Type B pancreatic cell (in vitro differentiated cells): ENCODE results near the gene PARVB. TPM values are rescaled to one million over a fixed set of nuclear protein-coding genes. Genes with fewer than 3 reads are reported as not detected.

Source experiments
- DNase-seq: peaks from one replicate; pipeline ENCODE4 v3.0.0; 2021; ENCODE audit warnings: mixed read lengths; ENCODE audit not compliant: unreplicated experiment; ENCODE audit errors: extremely low spot score
- H3K27ac Mint-ChIP-seq: 2 replicates; pipeline ENCODE4 v1.8.0; 2021; ENCODE audit warnings: mild to moderate bottlenecking, mixed read lengths
- H3K27me3 Mint-ChIP-seq: 2 replicates; pipeline ENCODE4 v1.8.0; 2021; ENCODE audit warnings: mixed read lengths
- H3K36me3 Mint-ChIP-seq: 2 replicates; pipeline ENCODE4 v1.8.0; 2021; ENCODE audit warnings: mixed read lengths
- H3K4me1 Mint-ChIP-seq: one replicate; pipeline ENCODE4 v1.8.0; 2021; ENCODE audit warnings: mixed read lengths; ENCODE audit not compliant: unreplicated experiment
- H3K4me3 Mint-ChIP-seq: 2 replicates; pipeline ENCODE4 v1.8.0; 2021; ENCODE audit warnings: mild to moderate bottlenecking, mixed read lengths
- H3K9me3 Mint-ChIP-seq: 2 replicates; pipeline ENCODE4 v1.8.0; 2021; ENCODE audit warnings: mixed read lengths
- total RNA-seq: library from RNA; stranded (reverse); gene quantifications from 2 replicates; pipeline ENCODE4 v1.2.1, GENCODE V29; 2021; ENCODE audit warnings: low replicate concordance
- TF ChIP-seq, protein P1 (sequence below): fragments of 200-600 bp; sonication (generic); conservative IDR thresholded peaks from 2 replicates; pipeline ENCODE4 v1.5.0; 2021; ENCODE audit warnings: antibody characterized with exemption, mild to moderate bottlenecking

PARVB gene
- total RNA-seq, 1 donor from 2014 or later, result 15.9 TPM

DNA sequence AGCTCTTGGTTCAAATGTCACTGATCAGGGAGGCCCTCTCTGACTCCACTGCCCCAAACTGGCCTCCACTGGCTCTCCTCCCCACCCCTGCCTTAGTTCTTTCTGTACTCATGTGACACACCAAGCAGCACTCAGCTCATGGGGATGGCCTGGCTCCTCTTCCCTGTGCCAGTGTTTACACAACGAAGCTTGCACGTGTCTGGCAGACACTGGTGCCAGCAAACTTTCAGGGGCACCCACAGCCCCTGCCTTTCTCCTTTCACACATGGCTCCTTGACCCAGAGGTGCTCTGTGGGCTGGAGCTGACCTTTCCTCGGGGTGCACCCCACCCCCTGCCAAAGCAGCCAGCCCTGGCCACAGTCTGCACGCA is 119.0 kb downstream of the PARVB start:
- TF ChIP-seq, protein P1, sequence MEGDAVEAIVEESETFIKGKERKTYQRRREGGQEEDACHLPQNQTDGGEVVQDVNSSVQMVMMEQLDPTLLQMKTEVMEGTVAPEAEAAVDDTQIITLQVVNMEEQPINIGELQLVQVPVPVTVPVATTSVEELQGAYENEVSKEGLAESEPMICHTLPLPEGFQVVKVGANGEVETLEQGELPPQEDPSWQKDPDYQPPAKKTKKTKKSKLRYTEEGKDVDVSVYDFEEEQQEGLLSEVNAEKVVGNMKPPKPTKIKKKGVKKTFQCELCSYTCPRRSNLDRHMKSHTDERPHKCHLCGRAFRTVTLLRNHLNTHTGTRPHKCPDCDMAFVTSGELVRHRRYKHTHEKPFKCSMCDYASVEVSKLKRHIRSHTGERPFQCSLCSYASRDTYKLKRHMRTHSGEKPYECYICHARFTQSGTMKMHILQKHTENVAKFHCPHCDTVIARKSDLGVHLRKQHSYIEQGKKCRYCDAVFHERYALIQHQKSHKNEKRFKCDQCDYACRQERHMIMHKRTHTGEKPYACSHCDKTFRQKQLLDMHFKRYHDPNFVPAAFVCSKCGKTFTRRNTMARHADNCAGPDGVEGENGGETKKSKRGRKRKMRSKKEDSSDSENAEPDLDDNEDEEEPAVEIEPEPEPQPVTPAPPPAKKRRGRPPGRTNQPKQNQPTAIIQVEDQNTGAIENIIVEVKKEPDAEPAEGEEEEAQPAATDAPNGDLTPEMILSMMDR, result no peak
- Mint-ChIP-seq H3K27ac (peak overlapping the region; percentile 46), H3K4me1 (peaks cover 32% of the 10 kb centered on the region), H3K4me3 (no peak overlapping the region), H3K36me3 (no peaks in the 10 kb centered on the region), H3K27me3 (peaks cover 13% of the 10 kb centered on the region), H3K9me3 (no peaks in the 10 kb centered on the region)
- no peak for DNase-seq

GRCh38 chr22:44143579-44143978 is 119.5 kb downstream of the PARVB start:
- peaks cover 37% of the 10 kb centered on the region for H3K4me1 Mint-ChIP-seq
- TF ChIP-seq, protein P1, result no peak
- no peak overlapping the region for H3K27ac Mint-ChIP-seq
- H3K4me3 Mint-ChIP-seq, result no peak overlapping the region
- DNase-seq, result no peak
- H3K27me3 Mint-ChIP-seq, result peaks cover 18% of the 10 kb centered on the region
- H3K9me3 Mint-ChIP-seq, result no peaks in the 10 kb centered on the region
- no peaks in the 10 kb centered on the region for H3K36me3 Mint-ChIP-seq

- Mint-ChIP-seq H3K36me3 (no peaks in the 10 kb centered on the region), H3K4me3 (no peak overlapping the region), H3K9me3 (no peaks in the 10 kb centered on the region), H3K4me1 (peaks cover 40% of the 10 kb centered on the region), H3K27ac (no peak overlapping the region), H3K27me3 (peaks cover 20% of the 10 kb centered on the region)
- DNase-seq, result no peak
- TF ChIP-seq, protein P1, result no peak
Measured at GRCh38 chr22:44144046-44144569, 120.0 kb downstream of the PARVB start.

- no peak overlapping the region for H3K4me3 Mint-ChIP-seq
- H3K36me3 Mint-ChIP-seq, result no peaks in the 10 kb centered on the region
- no peaks in the 10 kb centered on the region for H3K9me3 Mint-ChIP-seq
- TF ChIP-seq, protein P1, result no peak
- H3K27ac Mint-ChIP-seq, result peak overlapping the region; percentile 59
- peaks cover 23% of the 10 kb centered on the region for H3K27me3 Mint-ChIP-seq
- H3K4me1 Mint-ChIP-seq, result peaks cover 40% of the 10 kb centered on the region
- DNase-seq, result no peak
Measured at GRCh38 chr22:44145544-44145943, 121.4 kb downstream of the PARVB start.

DNA sequence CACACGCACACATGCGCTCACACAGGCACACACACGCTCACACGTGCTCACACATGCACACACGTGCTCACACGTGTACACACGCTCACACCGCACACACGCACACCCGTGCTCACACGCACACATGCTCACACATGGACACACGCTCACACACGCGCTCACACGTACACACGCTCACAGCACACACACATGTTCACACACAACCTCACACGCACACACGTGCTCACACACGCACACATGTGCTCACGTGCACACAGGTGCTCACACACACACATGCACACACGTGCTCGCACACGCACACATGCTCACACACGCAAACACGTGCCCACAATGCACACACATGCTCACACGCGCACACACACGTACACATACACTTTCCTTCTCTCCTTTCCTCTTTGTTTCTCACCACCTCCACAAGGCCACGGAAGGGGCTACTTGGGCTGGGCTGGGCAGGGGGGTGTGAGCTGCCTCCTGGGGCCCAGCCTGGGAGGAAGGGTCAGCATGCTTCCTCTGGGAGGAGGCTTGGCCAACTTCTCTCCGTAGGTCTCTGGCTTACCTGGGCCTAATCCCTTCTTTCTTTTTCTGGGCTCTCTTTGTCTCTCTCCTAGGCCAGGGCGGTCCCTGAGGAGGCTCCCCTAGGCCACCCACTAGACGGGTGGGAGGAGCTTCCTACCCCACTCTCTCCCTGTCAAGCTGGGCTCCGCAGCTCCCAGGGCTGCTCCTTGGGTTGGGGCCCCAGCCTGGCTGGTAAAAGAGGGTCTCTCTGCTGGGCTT is 122.2 kb downstream of the PARVB start:
- no peak for DNase-seq
- peaks cover 23% of the 10 kb centered on the region for H3K27me3 Mint-ChIP-seq
- H3K36me3 Mint-ChIP-seq, result no peaks in the 10 kb centered on the region
- peak overlapping the region; percentile 59 for H3K27ac Mint-ChIP-seq
- no peaks in the 10 kb centered on the region for H3K9me3 Mint-ChIP-seq
- peaks cover 40% of the 10 kb centered on the region for H3K4me1 Mint-ChIP-seq
- H3K4me3 Mint-ChIP-seq, result no peak overlapping the region
- TF ChIP-seq, protein P1, result no peak
